ENCODE measurements around the gene MPP2. TPM values are rescaled to one million over a fixed set of nuclear protein-coding genes. Genes with fewer than 3 reads are reported as not detected.

The MPP2 gene
- 1 to 10 TPM in 3 of 6 experiments, under 1 TPM in 3; 0.62 to 1.3 (median 1.0) TPM for total RNA-seq (2021; fragmentation: NEBNext Ultra II Directional; extraction: Animal tissue kit (Norgen Biotek cat#: 25700))
- long read RNA-seq = 0 reads

- no peaks in the 10 kb centered on the region for H3K36me3 Mint-ChIP-seq (ENCODE audit: low read depth)
- H3K4me3 Mint-ChIP-seq = peak within 1 kb of the TSS; percentile 72
- no peaks in the 10 kb centered on the region for H3K9me3 Mint-ChIP-seq
- no peak within 1 kb of the TSS for H3K27ac Mint-ChIP-seq
- DNase-seq = peak; percentile 37
- peak; percentile 68 for TF ChIP-seq CTCF (IDR thresholded peaks at IDR 0.05)
- H3K4me1 Mint-ChIP-seq (ENCODE audit: low read depth) = peaks cover 17% of the 10 kb centered on the region
- H3K27me3 Mint-ChIP-seq (ENCODE audit: insufficient read depth) = peaks cover 25% of the 10 kb centered on the region
These were observed at the start of gene MPP2 for GRCh38 chr17:43907425-43907981. MPP2 (minus strand) TSS chr17:43907536; CDS start chr17:43904460, 3,076 bp downstream.

- no peak overlapping the region for H3K27ac Mint-ChIP-seq
- no peaks in the 10 kb centered on the region for H3K9me3 Mint-ChIP-seq
- H3K27me3 Mint-ChIP-seq (ENCODE audit: insufficient read depth) = peaks cover 30% of the 10 kb centered on the region
- H3K4me1 Mint-ChIP-seq (ENCODE audit: low read depth) = peaks cover 9% of the 10 kb centered on the region; the same call in 1 of the 2 replicates
- no peak overlapping the region for H3K4me3 Mint-ChIP-seq
- no peak for TF ChIP-seq CTCF (IDR thresholded peaks at IDR 0.05)
- H3K36me3 Mint-ChIP-seq (ENCODE audit: low read depth) = no peaks in the 10 kb centered on the region
- DNase-seq = no peak
These were observed 48.9 kb upstream of the MPP2 start for GRCh38 chr17:43956222-43956621.

- Mint-ChIP-seq H3K9me3 (no peaks in the 10 kb centered on the region), H3K36me3 (ENCODE audit: low read depth) (no peaks in the 10 kb centered on the region), H3K4me1 (ENCODE audit: low read depth) (peaks cover 5% of the 10 kb centered on the region; the same call in 1 of the 2 replicates), H3K4me3 (no peak within 1 kb of the TSS), H3K27me3 (ENCODE audit: insufficient read depth) (peaks cover 48% of the 10 kb centered on the region), H3K27ac (no peak within 1 kb of the TSS)
- no peak for TF ChIP-seq CTCF (IDR thresholded peaks at IDR 0.05)
- DNase-seq = no peak
These were observed 46.4 kb upstream of the MPP2 start, which contains the start of gene PYY for GRCh38 chr17:43953746-43954145. PYY (minus strand) TSS chr17:43953940; CDS start chr17:43953483, 457 bp downstream.

GRCh38 chr17:43952724-43953666, 45.7 kb upstream of the MPP2 start:
- no peaks in the 10 kb centered on the region for H3K9me3 Mint-ChIP-seq
- no peak overlapping the region for H3K4me3 Mint-ChIP-seq
- H3K36me3 Mint-ChIP-seq (ENCODE audit: low read depth) = no peaks in the 10 kb centered on the region
- no peak overlapping the region for H3K27ac Mint-ChIP-seq
- H3K4me1 Mint-ChIP-seq (ENCODE audit: low read depth) = 0 out of 2 replicates have a peak, but pooled peaks cover 4% of the 10 kb centered on the region
- no peak for TF ChIP-seq CTCF (IDR thresholded peaks at IDR 0.05)
- peaks cover 48% of the 10 kb centered on the region for H3K27me3 Mint-ChIP-seq (ENCODE audit: insufficient read depth)
- DNase-seq = no peak

- Mint-ChIP-seq H3K4me3 (no peak overlapping the region), H3K36me3 (ENCODE audit: low read depth) (no peaks in the 10 kb centered on the region), H3K27ac (no peak overlapping the region), H3K27me3 (ENCODE audit: insufficient read depth) (peaks cover 48% of the 10 kb centered on the region), H3K9me3 (no peaks in the 10 kb centered on the region), H3K4me1 (ENCODE audit: low read depth) (0 out of 2 replicates have a peak, but pooled peaks cover 4% of the 10 kb centered on the region)
- TF ChIP-seq CTCF (IDR thresholded peaks at IDR 0.05) = no peak
- no peak for DNase-seq
These were observed 45.0 kb upstream of the MPP2 start for GRCh38 chr17:43952351-43952723.

Measured in HFFc6 (cell line).